K562 (cell line): ENCODE results near the gene CNKSR3. TPM values are rescaled to one million over a fixed set of nuclear protein-coding genes. Genes with fewer than 3 reads are reported as not detected.

Experiments used
- ARHGAP35 ChIP-seq: fragments of 450-650 bp; IDR thresholded peaks from 2 replicates; pipeline ENCODE4 v1.6.1; 2018; ENCODE audit not compliant: partially characterized antibody
- CREM ChIP-seq: IDR thresholded peaks from 2 replicates; pipeline ENCODE4 v1.6.1; 2014; ENCODE audit warnings: antibody characterized with exemption, low read depth
- CTBP1 ChIP-seq: fragments of 450-650 bp; IDR thresholded peaks from 2 replicates; pipeline ENCODE4 v1.6.1; 2016; ENCODE audit warnings: borderline replicate concordance
- DPF2 ChIP-seq: fragments of 450-650 bp; IDR thresholded peaks from 2 replicates; pipeline ENCODE4 v1.6.1; 2016
- FOSL1 ChIP-seq: fragments of 200-800 bp; sonication (Bioruptor generic); conservative IDR thresholded peaks from 2 replicates; pipeline ENCODE4 v1.6.1; 2016; ENCODE audit warnings: missing genetic modification characterization, missing compliant biosample characterization
- FOXP1 ChIP-seq: sonication (generic); formaldehyde crosslinking; IDR thresholded peaks from 2 replicates; pipeline ENCODE4 v1.8.0; 2022; ENCODE audit warnings: mild to moderate bottlenecking, missing genetic modification reagents
- GATA2 ChIP-seq: sonication (generic); formaldehyde crosslinking; IDR thresholded peaks from 2 replicates; pipeline ENCODE4 v1.4.0; 2020; ENCODE audit warnings: mild to moderate bottlenecking, missing genetic modification reagents
- GATAD2B ChIP-seq: fragments of 450-650 bp; IDR thresholded peaks from 2 replicates; pipeline ENCODE4 v1.6.1; 2017; ENCODE audit warnings: mild to moderate bottlenecking, borderline replicate concordance
- ILF3 ChIP-seq: fragments of 450-650 bp; IDR thresholded peaks from 2 replicates; pipeline ENCODE4 v1.6.1; 2018; ENCODE audit warnings: antibody characterized with exemption, mild to moderate bottlenecking, moderate library complexity, borderline replicate concordance
- MAZ ChIP-seq, 2 experiments: fragments of 450-650 bp in 1 of 2; sonication (generic) in 1 of 2; formaldehyde crosslinking; IDR thresholded peaks in 1 of 2; conservative IDR thresholded peaks in 1 of 2; 2 replicates each; pipeline versions ENCODE4 v1.4.0 to v1.5.0; 2020; ENCODE audit warnings: mild to moderate bottlenecking in 1 of 2, missing genetic modification reagents in 1 of 2
- PKNOX1 ChIP-seq: fragments of 450-650 bp; IDR thresholded peaks from 2 replicates; pipeline ENCODE4 v1.6.1; 2016
- PPARD ChIP-seq: fragments of 250-450 bp; sonication (Bioruptor Pico); IDR thresholded peaks from 2 replicates; pipeline ENCODE4 v1.8.0; 2022; ENCODE audit warnings: inconsistent platforms, mild to moderate bottlenecking, moderate library complexity
- PRPF4 ChIP-seq: fragments of 200-400 bp; formaldehyde crosslinking; IDR thresholded peaks from one replicate; pipeline ENCODE4 v1.6.1; 2017; ENCODE audit warnings: low read length, low read depth, mild to moderate bottlenecking; ENCODE audit not compliant: insufficient read depth, poor library complexity, severe bottlenecking
- RAD51 ChIP-seq: fragments of 450-650 bp; IDR thresholded peaks from 2 replicates; pipeline ENCODE4 v1.7.1; 2016; ENCODE audit warnings: low read depth, mild to moderate bottlenecking, borderline replicate concordance
- SIN3A ChIP-seq, 2 experiments: fragments of 150-350 bp in 1 of 2; IDR thresholded peaks; 2 replicates each; pipeline ENCODE4 v1.6.1; 2011 to 2016; ENCODE audit warnings: borderline replicate concordance in 2 of 2, low read depth in 2 of 2, low read length in 2 of 2, mild to moderate bottlenecking in 2 of 2, moderate library complexity in 2 of 2; ENCODE audit not compliant: control insufficient read depth in 1 of 2
- SLC30A9 ChIP-seq: fragments of 250-450 bp; sonication (Bioruptor Pico); IDR thresholded peaks from 2 replicates; pipeline ENCODE4 v1.8.0; 2022; ENCODE audit warnings: mild to moderate bottlenecking, moderate library complexity
- STAT6 ChIP-seq: sonication (generic); formaldehyde crosslinking; IDR thresholded peaks from 2 replicates; pipeline ENCODE4 v1.8.1; 2023; ENCODE audit warnings: mild to moderate bottlenecking, missing genetic modification reagents
- TCF3 ChIP-seq: sonication (generic); formaldehyde crosslinking; IDR thresholded peaks from 2 replicates; pipeline ENCODE4 v1.4.0; 2020; ENCODE audit warnings: mild to moderate bottlenecking, missing genetic modification reagents
- TEAD2 ChIP-seq: fragments of 450-650 bp; IDR thresholded peaks from 2 replicates; pipeline ENCODE4 v1.6.1; 2016; ENCODE audit warnings: missing genetic modification characterization, control low read depth, missing compliant biosample characterization
- TRIM24 ChIP-seq, 2 experiments: fragments of 450-650 bp; IDR thresholded peaks; 2 replicates each; pipeline ENCODE4 v1.6.1; 2016
- TSHZ1 ChIP-seq: fragments of 250-450 bp; sonication (Bioruptor Pico); IDR thresholded peaks from 2 replicates; pipeline ENCODE4 v1.4.0; 2020; ENCODE audit warnings: mild to moderate bottlenecking, moderate library complexity
- XRCC3 ChIP-seq: fragments of 450-650 bp; IDR thresholded peaks from 2 replicates; pipeline ENCODE4 v1.6.1; 2017; ENCODE audit warnings: mild to moderate bottlenecking, moderate library complexity
- YY1 ChIP-seq, 3 experiments: IDR thresholded peaks; 2 replicates each; pipeline ENCODE4 v1.6.1; 2011; ENCODE audit warnings: low read length in 2 of 3, mild to moderate bottlenecking in 2 of 3, moderate library complexity in 2 of 3, borderline replicate concordance in 1 of 3, control low read depth in 1 of 3, low read depth in 1 of 3; ENCODE audit not compliant: insufficient read depth in 3 of 3, insufficient replicate concordance in 2 of 3, control insufficient read depth in 1 of 3, insufficient read length in 1 of 3; ENCODE audit errors: extremely low read depth in 1 of 3
- polyA plus RNA-seq, 8 experiments: library from polyadenylated mRNA; depleted of rRNA in 4 of 8; stranded (reverse) in 5 of 8; unstranded in 3 of 8; fragments of >200 nt; fragmentation: Nextera tagmentation in 2 of 8; fragmentation: Illumina TruSeq in 1 of 8; extraction: Ambion mirVana in 2 of 8; extraction: Trizol in 1 of 8; gene quantifications; 2 replicates each; pipeline versions ENCODE4 v1.2.1 to v1.2.3, GENCODE V29; 2011 to 2014; ENCODE audit warnings: inconsistent platforms in 1 of 8, missing spikeins in 1 of 8
- total RNA-seq, 7 experiments: library from RNA; depleted of rRNA in 6 of 7; stranded (reverse); fragments of >200 nt in 6 of 7; fragmentation: Illumina TruSeq in 2 of 7; extraction: Trizol in 2 of 7; gene quantifications; 2 replicates each; pipeline versions ENCODE4 v1.2.1 to v1.2.3, GENCODE V29; 2011 to 2021; ENCODE audit warnings: low replicate concordance in 1 of 7

The CNKSR3 gene
- total and polyA plus RNA-seq, 9 of the 15 experiments (the other 6 are each of a cell fraction or from before 2014, with no cell fraction given) = 4.5 to 29.6 (median 9.5) TPM

- TF ChIP-seq CREM = no peak
- TF ChIP-seq MAZ (CRISPR knock-in tag; conservative IDR thresholded peaks at IDR 0.05 in 1 of 2, IDR thresholded peaks at IDR 0.05 in 1 of 2) = no peak
- TF ChIP-seq TSHZ1 (CRISPR knock-in tag) = no peak
- TF ChIP-seq GATA2 (CRISPR knock-in tag) = no peak
- no peak for TF ChIP-seq PPARD (CRISPR knock-in tag)
- 0 out of 2 replicates have a peak, but pooled peaks have one; percentile 14 for TF ChIP-seq DPF2
- TF ChIP-seq ARHGAP35 = no peak
- TF ChIP-seq TRIM24 (IDR thresholded peaks at IDR 0.05) = peak; percentile 62 to 70; a peak in 2 of 4 replicates
- no peak for TF ChIP-seq FOSL1
- no peak for TF ChIP-seq PRPF4
- TF ChIP-seq XRCC3 = no peak
- peak in 2 of 3 experiments; percentile 53 to 79 for TF ChIP-seq YY1 (IDR thresholded peaks at IDR 0.05; ENCODE audit: borderline replicate concordance in 1 of 3, control insufficient read depth in 1 of 3, extremely low read depth in 1 of 3, insufficient read depth in 3 of 3, insufficient read length in 1 of 3, insufficient replicate concordance in 2 of 3, low read depth in 1 of 3, low read length in 2 of 3)
- peak; percentile 60 for TF ChIP-seq TCF3 (CRISPR knock-in tag)
- TF ChIP-seq SIN3A (IDR thresholded peaks at IDR 0.05; ENCODE audit: borderline replicate concordance in 2 of 2, control insufficient read depth in 1 of 2, low read depth in 2 of 2, low read length in 2 of 2) = no peak
- no peak for TF ChIP-seq ILF3
- TF ChIP-seq FOXP1 = no peak
- TF ChIP-seq TEAD2 (tag) = no peak
- 0 out of 2 replicates have a peak, but pooled peaks have one; percentile 7 for TF ChIP-seq PKNOX1
- no peak for TF ChIP-seq RAD51
- peak; percentile 19; the same call in 1 of the 2 replicates for TF ChIP-seq CTBP1
- no peak for TF ChIP-seq STAT6 (CRISPR knock-in tag)
- TF ChIP-seq GATAD2B = no peak
- no peak for TF ChIP-seq SLC30A9 (CRISPR knock-in tag)
These were observed 10.9 kb upstream of the CNKSR3 start (continued) for GRCh38 chr6:154521412-154521811.
